Heart left ventricle (tissue), 16 donors: ENCODE measurements around the gene ENTR1. TPM values are rescaled to one million over a fixed set of nuclear protein-coding genes. Genes with fewer than 3 reads are reported as not detected.

Source experiments
- ATAC-seq, 4 donors: fragments of 200-7000 bp; cut with Tn5 transposase; one replicate each; pipeline ENCODE4 v1.9.1; 2020 to 2022; ENCODE audit warnings: moderate library complexity in 4 of 4, mild to moderate bottlenecking in 3 of 4, moderate number of reproducible peaks in 1 of 4
- DNase-seq, 5 donors: peaks; one replicate each; pipeline ENCODE4 v3.0.0-alpha.2; 2020
- H3K27ac ChIP-seq, 12 donors: fragments of 200-600 bp; sonication (generic) in 4 of 12; one replicate each; pipeline versions ENCODE4 v1.5.0 to v1.8.0; 2016 to 2022; ENCODE audit warnings: mild to moderate bottlenecking in 2 of 12
- H3K27me3 ChIP-seq, 9 donors: fragments of 200-600 bp; sonication (generic) in 2 of 9; one replicate each; pipeline versions ENCODE4 v1.5.1 to v1.8.0; 2016 to 2022; ENCODE audit warnings: mild to moderate bottlenecking in 3 of 9
- H3K36me3 ChIP-seq, 9 donors: fragments of 200-600 bp; sonication (generic) in 2 of 9; one replicate each; pipeline versions ENCODE4 v1.5.0 to v1.8.0; 2018 to 2022; ENCODE audit warnings: mild to moderate bottlenecking in 2 of 9
- H3K4me1 ChIP-seq, 12 donors: fragments of 200-600 bp; sonication (generic) in 4 of 12; one replicate each; pipeline versions ENCODE4 v1.5.0 to v1.8.0; 2016 to 2022; ENCODE audit warnings: mild to moderate bottlenecking in 3 of 12
- H3K4me3 ChIP-seq, 12 donors: fragments of 200-600 bp; sonication (generic) in 4 of 12; one replicate each; pipeline versions ENCODE4 v1.5.0 to v1.8.0; 2017 to 2022; ENCODE audit warnings: mild to moderate bottlenecking in 9 of 12, moderate library complexity in 4 of 12
- H3K9me3 ChIP-seq, 12 donors: fragments of 200-600 bp; sonication (generic) in 4 of 12; one replicate each; pipeline versions ENCODE4 v1.5.0 to v1.8.0; 2016 to 2022; ENCODE audit warnings: mild to moderate bottlenecking in 1 of 12
- CTCF ChIP-seq, 12 donors: fragments of 200-600 bp; sonication (generic) in 4 of 12; IDR thresholded peaks; one replicate each; pipeline versions ENCODE4 v1.5.0 to v1.8.0; 2018 to 2022; ENCODE audit warnings: antibody characterized with exemption in 12 of 12, mild to moderate bottlenecking in 5 of 12
- POLR2A ChIP-seq, 2 donors: fragments of 450-650 bp; IDR thresholded peaks; one replicate each; pipeline ENCODE4 v1.6.1; 2017; ENCODE audit warnings: antibody characterized with exemption in 2 of 2, mild to moderate bottlenecking in 2 of 2, moderate library complexity in 2 of 2
- WGBS, 4 donors: extraction: QIAGEN DNeasy Blood & Tissue Kit in 2 of 4; methylation state at CpG; one replicate each; pipeline versions ENCODE4 v1.1.5 to v1.1.7; 2013 to 2018; 5-methylcytosine and 5-hydroxymethylcytosine counted together
- intact Hi-C, 10 donors: fragments of 100-400 bp; cut with DNase I; formaldehyde crosslinking; loops; one replicate each; pipeline versions ENCODE4 v1.11.1 to v1.14.2; 2022
- polyA plus RNA-seq, 2 donors: library from polyadenylated mRNA; stranded (reverse); fragments of 200-250 nt; gene quantifications; one replicate each; pipeline ENCODE4 v1.2.3, GENCODE V29; 2013
- total RNA-seq, 9 donors: library from RNA; depleted of rRNA in 2 of 9; stranded (reverse); fragments of >200 nt in 2 of 9; fragmentation: NEBNext Ultra II Directional in 3 of 9; extraction: Animal tissue kit (Norgen Biotek cat#: 25700) in 3 of 9; gene quantifications; one replicate each; pipeline versions ENCODE4 v1.1.0 to v1.2.4, GENCODE V29; 2016 to 2023
- donor health status: ischemic (EF 13 %, LVEDD 7.1; RV severe dilation, severe dysfunction).
- donor health status: healthy with polysubstance abuse.
- donor health status: DM: no; HTN: yes; CAD: no.
- donor health status: DM: no; HTN: no; CAD: no.
- donor health status: ischemic (EF 25% LVEDD 6.9; RV normal size, moderate dysfunction).
- donor health status: ischemic (EF 25% LVEDD 5.7; RV mildly dilated, moderate dysfunction).
- donor health status: healthy.
- donor health status: DM: yes; HTN: yes; CAD: no.
- donor health status: ischemic (EF 35%, LVEDD 5.7; RV mildly dilated, moderate dysfunction).
- donor health status: nonischemic (EF 11% LVEDD 7.7; RV severe dilation, severe dysfunction).
- donor health status: DM: yes; HTN: yes; CAD: no.
- donor health status: PGD.
- donor health status: ischemic (EF 29% LVEDD 5.4; RV normal size, mild dysfunction).
- donor health status: nonischemic (EF 23%, LVEDD 6.1; RV moderate dilation, normal function).

The ENTR1 gene
- total and polyA plus RNA-seq, 11 donors, result 11.8 to 27.7 (median 18.4) TPM

- TF ChIP-seq POLR2A (IDR thresholded peaks at IDR 0.05) (no peak), CTCF (IDR thresholded peaks at IDR 0.05) (no peak)
- ATAC-seq, result no peak
- peaks cover 0 to 26% (median 17%) of the 10 kb centered on the region in 12 donors for H3K4me1 ChIP-seq
- no peak overlapping the region for H3K27ac ChIP-seq
- peak overlapping the region in 2 of 12 donors; percentile 2 to 94 for H3K4me3 ChIP-seq
- H3K36me3 ChIP-seq, result peaks cover 0 to 62% (median 48%) of the 10 kb centered on the region in 9 donors
- intact Hi-C loops, result loop anchor here in 2 of 10 donors (2.0 to 5.0 kb wide), 2 partner anchors 57 to 86 kb away; no protein-coding TSS in a partner anchor
- no peaks in the 10 kb centered on the region for H3K9me3 ChIP-seq
- no peak for DNase-seq
- H3K27me3 ChIP-seq, result no peaks in the 10 kb centered on the region
- 92 to 95% (median 93%) methylated on average over 11 to 12 of the region's 12 CpGs for WGBS, 4 donors
Observed at GRCh38 chr9:136398286-136398685, 12.1 kb downstream of the ENTR1 start.

- peaks cover 0 to 26% (median 17%) of the 10 kb centered on the region in 12 donors for H3K4me1 ChIP-seq
- intact Hi-C loops, result loop anchor here in 3 of 10 donors (2.0 to 5.0 kb wide), 3 partner anchors 57 to 85 kb away; no protein-coding TSS in a partner anchor
- 76 to 86% (median 80%) methylated on average over 6 of the region's 6 CpGs for WGBS, 4 donors
- no peak for DNase-seq
- no peak overlapping the region for H3K4me3 ChIP-seq
- H3K27me3 ChIP-seq, result no peaks in the 10 kb centered on the region
- no peak for ATAC-seq
- H3K36me3 ChIP-seq, result peaks cover 0 to 68% (median 54%) of the 10 kb centered on the region in 9 donors
- no peaks in the 10 kb centered on the region for H3K9me3 ChIP-seq
- no peak for TF ChIP-seq POLR2A (IDR thresholded peaks at IDR 0.05)
- no peak for TF ChIP-seq CTCF (IDR thresholded peaks at IDR 0.05)
- no peak overlapping the region for H3K27ac ChIP-seq
Observed at GRCh38 chr9:136397643-136398042, 12.8 kb downstream of the ENTR1 start.

- Histone ChIP-seq H3K4me1 (peaks cover 0 to 26% (median 17%) of the 10 kb centered on the region in 12 donors), H3K36me3 (peaks cover 0 to 71% (median 60%) of the 10 kb centered on the region in 9 donors), H3K27me3 (no peaks in the 10 kb centered on the region), H3K9me3 (no peaks in the 10 kb centered on the region), H3K27ac (no peak overlapping the region), H3K4me3 (no peak overlapping the region)
- no peak for ATAC-seq
- TF ChIP-seq POLR2A (IDR thresholded peaks at IDR 0.05) (no peak), CTCF (IDR thresholded peaks at IDR 0.05) (no peak)
- 87 to 93% (median 91%) methylated on average over 4 of the region's 4 CpGs for WGBS, 4 donors
- intact Hi-C loops, result loop anchor here in 2 of 10 donors (2.0 to 5.0 kb wide), 2 partner anchors 57 to 84 kb away; no protein-coding TSS in a partner anchor
- no peak for DNase-seq
Observed at GRCh38 chr9:136396219-136396515, 14.2 kb downstream of the ENTR1 start.

GRCh38 chr9:136395345-136396218 lies 14.8 kb downstream of the ENTR1 start:
- ATAC-seq (no peak), DNase-seq (no peak)
- intact Hi-C loops, result loop anchor here in 2 of 10 donors (2.0 to 5.0 kb wide), 2 partner anchors 57 to 83 kb away; no protein-coding TSS in a partner anchor
- Histone ChIP-seq H3K4me1 (peaks cover 0 to 23% (median 16%) of the 10 kb centered on the region in 12 donors), H3K36me3 (peaks cover 0 to 77% (median 65%) of the 10 kb centered on the region in 9 donors), H3K4me3 (no peak overlapping the region), H3K27me3 (no peaks in the 10 kb centered on the region), H3K9me3 (no peaks in the 10 kb centered on the region), H3K27ac (no peak overlapping the region)
- WGBS, 4 donors, result 82 to 90% (median 86%) methylated on average over 18 to 26 of the region's 26 CpGs
- TF ChIP-seq POLR2A (IDR thresholded peaks at IDR 0.05), result no peak
- TF ChIP-seq CTCF (IDR thresholded peaks at IDR 0.05), result no peak
